Measurements from ENCODE around the gene RSL24D1.

DNA sequence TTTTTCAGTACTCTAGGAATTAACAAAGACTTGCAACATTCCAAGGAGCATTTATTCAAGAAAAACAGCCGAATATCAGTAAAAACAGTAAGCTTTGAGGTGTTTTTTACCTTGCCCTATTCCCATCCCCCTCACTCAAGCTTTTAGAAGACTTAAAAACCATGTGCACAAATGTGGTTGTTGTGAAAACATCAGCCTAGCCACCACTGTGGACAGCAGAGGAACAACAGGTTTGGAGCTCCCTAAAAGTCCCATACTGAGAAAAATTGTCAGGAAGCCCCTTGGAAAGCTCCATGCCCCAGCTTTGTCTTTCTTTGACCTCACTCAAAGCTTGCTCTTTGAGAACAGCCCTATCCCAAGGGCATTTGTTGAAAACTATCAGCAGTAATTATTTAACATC is 34.7 kb upstream of the RSL24D1 start:
- TF ChIP-seq, protein P1, sequence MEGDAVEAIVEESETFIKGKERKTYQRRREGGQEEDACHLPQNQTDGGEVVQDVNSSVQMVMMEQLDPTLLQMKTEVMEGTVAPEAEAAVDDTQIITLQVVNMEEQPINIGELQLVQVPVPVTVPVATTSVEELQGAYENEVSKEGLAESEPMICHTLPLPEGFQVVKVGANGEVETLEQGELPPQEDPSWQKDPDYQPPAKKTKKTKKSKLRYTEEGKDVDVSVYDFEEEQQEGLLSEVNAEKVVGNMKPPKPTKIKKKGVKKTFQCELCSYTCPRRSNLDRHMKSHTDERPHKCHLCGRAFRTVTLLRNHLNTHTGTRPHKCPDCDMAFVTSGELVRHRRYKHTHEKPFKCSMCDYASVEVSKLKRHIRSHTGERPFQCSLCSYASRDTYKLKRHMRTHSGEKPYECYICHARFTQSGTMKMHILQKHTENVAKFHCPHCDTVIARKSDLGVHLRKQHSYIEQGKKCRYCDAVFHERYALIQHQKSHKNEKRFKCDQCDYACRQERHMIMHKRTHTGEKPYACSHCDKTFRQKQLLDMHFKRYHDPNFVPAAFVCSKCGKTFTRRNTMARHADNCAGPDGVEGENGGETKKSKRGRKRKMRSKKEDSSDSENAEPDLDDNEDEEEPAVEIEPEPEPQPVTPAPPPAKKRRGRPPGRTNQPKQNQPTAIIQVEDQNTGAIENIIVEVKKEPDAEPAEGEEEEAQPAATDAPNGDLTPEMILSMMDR (IDR thresholded peaks at IDR 0.05; ENCODE audit: poor library complexity): no peak
- no peak for TF ChIP-seq EZH2 (IDR thresholded peaks at IDR 0.05; ENCODE audit: borderline replicate concordance)
- no peak for TF ChIP-seq EZH2phosphoT487 (IDR thresholded peaks at IDR 0.05; ENCODE audit: low read depth, severe bottlenecking, unreplicated experiment)
